NCI-H187 (cell line): ENCODE results near the gene PHYHIPL.

Source experiments
- DNase-seq, 2 experiments: peaks; one replicate each; lab custom pipeline; 2025; lab: John Stamatoyannopoulos, UW

PHYHIPL gene

DNA sequence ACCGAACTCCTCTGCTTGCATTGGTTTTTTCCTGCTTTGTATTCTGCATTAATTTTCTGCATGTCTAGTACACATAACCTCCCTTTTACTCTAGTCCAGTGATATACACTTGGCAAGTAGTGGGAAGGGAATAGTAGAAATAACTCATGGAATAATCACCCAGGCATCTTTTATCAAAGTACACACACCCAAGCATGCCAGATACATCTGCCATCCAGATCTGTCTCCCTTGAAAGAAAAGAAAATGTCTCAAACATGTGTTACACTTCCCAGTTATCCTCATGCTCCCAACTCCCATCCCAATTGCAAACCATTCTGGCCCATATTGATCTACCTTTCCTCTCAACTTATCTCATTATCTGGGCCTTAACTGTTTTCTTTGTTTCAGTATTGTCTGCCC is 79.0 kb downstream of the PHYHIPL start:
- DNase-seq: no peak

- DNase-seq: no peak
Observed at GRCh38 chr10:59257224-59257623, 80.8 kb downstream of the PHYHIPL start.

- DNase-seq: no peak
Observed at GRCh38 chr10:59258890-59259289, 82.4 kb downstream of the PHYHIPL start.

GRCh38 chr10:59265141-59265540 is 88.7 kb downstream of the PHYHIPL start:
- no peak for DNase-seq

DNA sequence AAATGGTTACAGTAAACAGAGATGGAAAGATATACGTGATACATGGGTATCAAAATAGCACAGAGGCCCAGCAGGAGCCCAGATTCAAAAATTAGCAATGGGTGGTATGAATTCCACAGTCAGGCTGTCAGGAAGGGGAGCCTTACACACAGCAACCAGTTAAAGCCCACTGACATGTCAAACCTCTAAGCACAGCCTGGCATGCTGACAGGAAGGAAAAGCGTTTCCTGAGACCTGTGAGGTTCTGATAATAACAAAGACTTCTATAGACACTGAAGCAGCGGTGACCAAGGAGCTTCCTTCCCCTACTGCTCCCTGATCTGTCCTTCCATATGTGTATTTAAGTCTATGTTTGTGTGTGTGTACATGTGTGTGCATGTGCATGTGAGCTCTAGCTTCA is 89.9 kb downstream of the PHYHIPL start:
- no peak for DNase-seq

GRCh38 chr10:59268460-59268859 is 92.0 kb downstream of the PHYHIPL start:
- DNase-seq: no peak

- DNase-seq: no peak
Observed at GRCh38 chr10:59269651-59270050, 93.2 kb downstream of the PHYHIPL start.

- DNase-seq: no peak
Observed at GRCh38 chr10:59270492-59270891, 94.0 kb downstream of the PHYHIPL start.

- DNase-seq: no peak
Observed at GRCh38 chr10:59271160-59271559, 94.7 kb downstream of the PHYHIPL start.

GRCh38 chr10:59272061-59272460 is 95.6 kb downstream of the PHYHIPL start:
- DNase-seq: no peak

- no peak for DNase-seq
Observed at GRCh38 chr10:59273445-59273844, 97.0 kb downstream of the PHYHIPL start.

- no peak for DNase-seq
Observed at GRCh38 chr10:59276133-59276532, 99.7 kb downstream of the PHYHIPL start.

DNA sequence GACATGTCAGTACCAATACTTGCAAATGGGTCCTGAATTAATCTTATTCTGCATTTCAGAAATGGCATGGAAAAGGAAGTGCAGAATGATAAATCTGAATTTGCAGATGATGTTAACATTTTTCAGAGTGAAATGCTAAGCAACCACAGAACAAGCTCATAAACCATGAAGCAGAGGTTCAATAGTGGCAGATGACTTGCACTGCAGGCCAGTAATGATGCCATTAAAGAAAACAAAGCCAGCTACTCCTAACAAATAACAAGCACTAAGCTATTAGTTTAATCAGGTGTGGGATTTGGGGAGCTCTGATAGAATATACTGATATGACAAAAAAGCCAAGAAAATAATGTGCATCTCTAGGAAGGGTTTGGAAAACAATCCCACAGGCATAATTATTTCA is 100.5 kb downstream of the PHYHIPL start:
- DNase-seq: no peak

- DNase-seq: no peak
Observed at GRCh38 chr10:59279476-59279875, 103.0 kb downstream of the PHYHIPL start.

DNA sequence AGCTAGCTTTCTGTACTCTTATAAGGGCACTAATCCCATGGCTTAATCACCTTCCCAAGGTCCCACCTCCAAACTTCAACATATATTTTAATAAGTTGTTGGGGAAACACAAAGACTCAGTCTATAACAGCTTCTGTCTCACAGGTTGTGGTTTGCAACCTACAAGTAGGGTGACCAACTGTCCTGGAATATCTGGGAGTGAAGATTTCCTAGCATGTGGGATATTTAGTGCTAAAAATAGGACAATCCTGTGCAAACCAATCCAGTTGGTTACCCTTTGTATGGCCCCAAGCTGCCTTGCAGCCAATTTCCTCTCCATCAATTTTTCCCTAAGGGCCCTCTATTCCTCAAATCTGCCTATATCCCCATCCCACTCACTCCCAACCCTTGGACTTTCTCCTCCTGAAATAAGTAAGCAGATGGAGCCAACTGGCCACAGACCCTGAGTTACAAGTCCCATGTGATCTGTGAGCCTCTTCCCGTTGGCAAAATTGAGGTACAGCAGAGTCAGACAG is 103.6 kb downstream of the PHYHIPL start:
- DNase-seq: no peak

GRCh38 chr10:59281861-59282260 is 105.4 kb downstream of the PHYHIPL start:
- DNase-seq: no peak

DNA sequence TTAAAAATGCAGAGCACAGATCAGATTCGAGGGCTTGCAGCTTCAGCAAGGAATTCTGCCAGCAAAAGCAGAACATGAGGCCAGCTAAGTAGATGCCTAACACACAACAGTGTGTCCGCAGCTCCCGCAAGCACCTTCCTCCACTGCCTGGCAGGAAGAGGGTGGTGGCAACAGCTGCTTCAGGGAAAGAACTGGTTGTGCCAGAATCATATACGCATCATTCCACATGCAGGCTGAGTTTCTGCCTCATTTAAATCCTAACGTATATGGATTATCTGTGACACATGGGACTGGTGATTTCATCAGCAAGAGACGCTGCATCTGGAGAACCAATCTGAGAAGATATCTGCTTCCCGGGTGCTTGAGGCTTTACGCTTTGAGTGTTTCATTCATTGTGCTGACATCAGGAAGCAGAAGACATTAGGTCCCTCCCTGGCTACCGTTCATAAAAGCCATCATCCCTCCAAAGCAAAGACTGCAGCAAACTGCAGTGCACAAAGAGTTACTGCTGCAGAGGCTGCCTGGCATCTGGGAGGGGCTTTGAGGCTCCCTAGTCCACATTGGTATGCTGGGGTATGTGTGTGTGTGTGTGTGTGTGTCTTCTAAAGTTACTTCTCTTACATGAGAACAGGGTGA is 107.1 kb downstream of the PHYHIPL start:
- DNase-seq: peak; percentile 6 to 12

DNA sequence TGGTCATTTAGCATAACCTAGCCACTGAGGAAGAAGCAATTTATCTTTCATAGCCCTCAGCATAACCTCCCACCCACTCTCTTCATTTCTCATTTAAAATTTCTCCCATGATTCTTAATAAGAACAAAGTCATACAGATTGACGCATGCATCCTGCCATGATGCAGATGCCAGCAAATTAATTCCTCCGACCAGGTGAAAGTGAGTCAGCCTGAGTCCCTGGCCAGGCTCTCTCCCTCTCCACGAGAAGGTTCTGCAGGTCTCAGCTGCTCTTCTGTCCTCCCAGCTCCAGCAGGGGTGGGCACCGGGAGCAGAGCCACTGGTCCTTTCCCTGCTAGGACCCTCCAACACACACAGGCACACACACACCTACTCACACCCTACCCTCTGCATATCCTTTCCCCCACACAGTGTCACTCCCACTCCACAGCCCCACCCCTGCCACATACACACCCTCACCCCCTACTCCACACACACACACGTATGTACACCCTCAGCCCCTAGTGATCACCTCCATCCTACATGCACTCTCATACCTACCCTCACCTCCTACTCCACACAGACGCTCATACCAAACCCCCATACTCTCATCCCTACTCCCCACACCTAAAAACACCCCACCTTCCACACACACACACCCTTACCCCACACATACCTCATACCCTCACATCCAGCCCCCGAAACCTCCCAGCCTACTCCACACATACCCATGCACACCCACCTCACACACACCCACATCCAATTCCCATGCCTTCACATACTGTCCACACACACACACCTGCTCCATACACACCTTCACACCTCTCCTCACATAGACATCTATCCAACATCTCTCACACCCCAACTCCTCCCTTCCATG is 107.9 kb downstream of the PHYHIPL start:
- DNase-seq: no peak

DNA sequence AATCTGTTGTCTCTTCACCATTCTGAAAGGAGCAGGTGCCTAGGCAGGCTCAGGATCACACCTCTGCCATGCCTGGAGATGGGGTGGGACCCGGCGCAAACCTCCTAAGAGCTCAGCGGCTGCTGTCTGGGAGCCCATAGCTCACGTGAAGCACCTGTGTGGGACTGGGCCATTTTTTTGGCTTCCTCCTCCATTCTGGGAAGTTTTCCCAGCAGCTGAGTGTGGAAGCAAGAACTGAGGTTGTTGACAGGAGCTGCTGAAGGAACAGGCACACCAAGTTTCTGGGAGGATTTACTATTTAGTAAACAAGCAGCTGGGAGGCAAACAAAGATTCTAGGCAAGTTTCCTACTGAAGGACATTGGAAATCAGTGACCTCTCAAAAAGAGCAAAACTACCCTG is 108.6 kb downstream of the PHYHIPL start:
- DNase-seq: no peak

GRCh38 chr10:59285848-59286247 is 109.4 kb downstream of the PHYHIPL start:
- DNase-seq: no peak

GRCh38 chr10:59287587-59288255 is 111.3 kb downstream of the PHYHIPL start:
- DNase-seq: no peak

DNA sequence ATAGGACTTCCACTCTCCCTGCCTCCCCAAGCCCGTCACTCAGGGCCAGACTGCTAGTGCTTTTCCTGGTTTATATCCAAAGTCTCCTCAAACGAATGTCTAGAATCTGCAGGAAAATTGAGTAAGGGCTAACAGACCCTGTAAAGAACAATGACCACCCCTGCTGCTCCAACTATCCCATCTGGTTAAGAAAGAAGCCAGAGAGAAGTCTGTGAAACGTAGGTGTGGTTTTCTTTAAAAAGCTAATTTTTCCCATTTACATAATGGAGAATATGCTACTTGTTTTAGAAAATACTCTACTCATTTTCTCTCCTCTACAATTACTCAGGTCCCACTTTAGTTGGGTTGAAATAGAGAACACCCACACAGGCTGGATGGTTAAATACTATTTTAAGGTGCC is 113.4 kb downstream of the PHYHIPL start:
- no peak for DNase-seq

DNA sequence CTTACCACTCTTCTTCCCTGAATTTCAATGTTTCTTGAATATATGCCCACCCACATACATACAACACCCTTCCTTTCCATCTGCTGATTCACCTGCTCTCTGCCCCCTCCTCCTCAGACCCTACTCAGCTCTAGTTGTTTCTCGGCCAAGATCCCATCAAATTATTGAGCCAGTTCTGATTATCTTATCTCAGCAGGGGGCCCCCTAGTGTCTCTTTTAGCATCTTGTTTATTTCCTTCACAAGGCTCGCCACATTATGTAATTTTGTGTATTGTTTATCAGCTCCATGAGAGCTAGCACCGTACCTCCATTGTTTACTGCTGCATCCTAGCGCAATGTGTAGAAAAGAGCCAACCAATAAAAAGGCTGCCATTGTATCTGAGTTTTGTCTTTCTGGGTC is 114.0 kb downstream of the PHYHIPL start:
- no peak for DNase-seq
